HG03039 (cell line): ENCODE data around the gene PPP2R5B.

Experiments used
- ATAC-seq: cut with Tn5 transposase; IDR thresholded peaks from one replicate; pipeline ENCODE4 v1.9.1; 2021; ENCODE audit warnings: mild to moderate bottlenecking, moderate library complexity; ENCODE audit not compliant: unreplicated experiment

Gene PPP2R5B

DNA sequence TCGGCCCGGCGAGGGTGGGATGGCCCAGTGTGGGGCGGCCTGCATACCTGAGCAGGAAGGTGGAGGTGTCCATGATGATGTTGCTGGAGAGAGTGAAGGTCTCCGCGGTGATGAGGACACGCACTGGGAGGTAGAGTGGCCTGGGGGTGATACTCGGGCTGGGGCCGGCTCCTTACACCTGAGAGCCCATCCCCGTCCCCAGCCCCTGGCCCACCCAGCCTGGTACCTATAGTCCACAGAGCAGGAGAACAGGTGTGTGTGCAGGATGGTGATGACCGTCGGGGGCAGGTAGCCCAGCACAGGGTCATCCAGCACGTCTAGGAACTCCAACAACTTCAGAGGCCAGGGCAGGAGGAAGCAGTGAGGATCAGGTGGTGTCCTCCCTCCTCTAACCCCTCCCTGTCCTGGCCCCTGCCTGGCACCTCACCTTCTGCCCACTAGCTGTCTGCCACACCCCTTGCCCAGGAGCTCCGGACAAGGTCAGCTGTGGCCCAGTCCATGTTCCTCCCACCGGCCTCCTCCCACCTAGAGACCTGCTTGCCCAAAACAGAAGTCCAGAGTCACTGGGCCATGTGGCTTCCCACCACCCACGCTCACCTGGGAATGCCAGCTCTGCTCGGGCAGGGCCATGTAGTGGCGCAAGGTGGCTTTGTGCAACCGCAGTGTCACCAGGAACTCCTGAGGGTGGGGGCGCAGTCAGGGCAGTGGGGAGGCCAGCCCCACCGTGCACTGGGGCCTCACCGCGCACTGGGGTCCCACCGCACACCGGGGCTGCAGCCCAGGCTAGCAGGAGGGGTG lies 18.8 kb upstream of the PPP2R5B start:
- no peak for ATAC-seq

DNA sequence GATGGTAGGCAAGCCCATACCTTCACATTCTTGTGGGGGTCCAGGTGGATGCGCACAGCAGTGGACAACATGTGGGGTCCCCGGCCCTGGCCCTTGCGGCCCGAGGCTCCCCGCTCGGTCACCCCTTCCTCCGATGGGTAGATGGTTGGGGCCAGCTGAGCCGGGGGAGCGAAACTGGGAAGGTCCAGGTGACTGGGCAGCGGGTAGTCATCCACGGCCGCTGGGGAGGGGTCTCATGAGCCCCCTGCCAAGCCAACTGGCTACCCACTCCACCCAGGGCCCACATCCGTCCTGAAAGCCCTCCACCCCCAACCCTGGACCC lies 18.2 kb upstream of the PPP2R5B start:
- no peak for ATAC-seq

DNA sequence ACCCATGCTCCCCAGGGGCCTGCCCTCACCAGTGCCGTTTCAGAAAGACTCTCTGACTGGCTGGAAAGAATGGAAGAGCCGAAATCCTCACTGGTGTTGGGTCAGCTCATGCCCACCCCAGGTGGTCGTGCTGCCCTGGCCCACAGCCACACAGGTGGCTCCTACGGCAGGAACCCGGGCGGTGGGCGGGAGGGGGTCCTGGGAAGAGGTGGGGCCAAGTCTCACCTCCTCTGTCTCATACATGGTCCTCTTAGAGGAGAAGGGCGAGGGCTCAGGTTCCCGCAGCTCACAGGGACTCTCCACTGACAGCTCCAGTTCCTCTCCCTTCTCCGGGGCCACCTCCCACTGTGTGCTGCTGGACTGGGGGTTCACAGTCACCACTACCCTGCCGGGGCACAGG lies 15.7 kb upstream of the PPP2R5B start:
- no peak for ATAC-seq

DNA sequence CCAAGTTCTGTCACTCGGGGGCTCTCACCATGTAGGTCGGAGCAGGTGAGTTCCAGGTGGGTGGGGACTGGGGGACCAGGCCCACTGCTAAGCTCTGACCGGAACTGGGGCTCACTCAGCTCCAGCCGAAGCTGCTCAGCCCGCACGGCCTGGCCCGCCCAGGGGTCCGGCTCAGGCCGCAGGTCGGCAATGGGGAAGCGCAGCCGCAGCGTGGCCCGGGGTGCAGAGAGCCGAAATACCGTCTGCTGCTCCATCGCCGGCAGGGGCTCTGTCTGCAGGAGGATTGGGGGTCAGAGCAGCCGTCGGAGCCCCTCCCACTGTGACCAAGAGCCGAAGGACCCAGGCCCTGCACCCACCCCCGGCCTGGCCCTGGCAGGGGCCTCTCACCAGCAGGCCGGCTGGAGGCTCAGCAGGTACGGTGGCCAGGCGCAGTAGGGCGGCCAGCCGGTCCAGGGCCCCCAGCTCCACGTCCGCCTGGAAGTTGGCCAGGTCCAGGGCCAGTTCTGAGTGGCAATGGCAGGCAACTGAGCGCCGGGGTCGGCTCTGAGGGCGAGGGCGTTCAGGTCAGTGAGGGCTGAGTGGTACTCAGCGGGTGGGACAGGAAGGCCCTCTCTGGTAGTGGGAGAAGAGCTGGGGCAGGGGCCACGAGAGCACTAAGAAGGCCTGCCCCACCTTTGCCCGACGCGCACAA lies 14.7 kb upstream of the PPP2R5B start:
- no peak for ATAC-seq

DNA sequence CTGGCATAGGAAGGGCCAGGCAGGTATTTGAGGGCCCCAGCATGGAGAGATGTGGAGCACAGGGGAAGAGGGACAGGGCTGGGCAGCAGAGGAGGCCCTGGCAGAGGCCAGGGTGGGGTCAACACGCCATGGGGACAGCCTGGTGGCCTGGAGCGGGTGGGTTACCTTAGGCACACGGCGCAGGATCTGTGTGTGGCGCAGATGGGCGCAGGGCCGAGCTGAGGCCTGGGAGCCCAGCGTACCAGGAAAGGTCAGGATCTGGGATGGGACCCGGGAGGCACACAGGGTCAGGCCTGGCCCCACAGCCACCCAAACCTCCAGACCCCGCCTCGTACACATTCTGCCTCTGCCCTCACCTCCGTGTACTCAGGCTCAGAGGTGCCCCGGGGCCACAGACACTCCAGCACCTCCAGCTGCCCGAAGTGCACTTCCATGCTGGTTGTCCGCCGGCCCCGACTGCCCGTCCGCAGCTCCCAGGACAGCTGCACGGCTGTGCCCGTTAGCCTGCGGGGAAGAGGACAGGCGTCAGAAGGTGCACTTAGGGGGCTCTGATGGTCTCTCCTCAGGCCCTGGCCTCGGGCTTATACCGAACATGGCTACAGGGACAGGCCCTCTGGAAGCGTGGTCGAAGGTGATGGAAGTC lies 13.9 kb upstream of the PPP2R5B start:
- no peak for ATAC-seq

DNA sequence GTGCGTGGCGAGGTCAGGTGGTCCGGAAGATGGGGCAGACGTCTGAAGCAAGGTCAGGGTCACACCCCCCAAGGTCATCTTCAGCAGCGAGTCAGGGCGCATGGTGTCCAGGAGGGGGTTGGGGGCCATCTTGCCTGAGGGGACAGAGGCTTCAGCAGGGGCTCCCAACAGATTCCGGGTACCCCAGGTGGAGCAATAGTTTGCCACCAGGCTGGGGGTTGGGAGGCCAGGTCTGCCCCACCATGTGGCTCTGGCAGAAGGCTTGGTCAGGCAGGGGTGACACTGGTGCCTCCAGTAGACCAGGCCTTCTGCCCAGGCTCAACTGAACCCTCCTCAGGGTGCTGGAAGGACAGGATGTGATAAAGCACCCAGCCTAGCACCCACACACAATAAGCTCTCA lies 13.3 kb upstream of the PPP2R5B start:
- no peak for ATAC-seq

DNA sequence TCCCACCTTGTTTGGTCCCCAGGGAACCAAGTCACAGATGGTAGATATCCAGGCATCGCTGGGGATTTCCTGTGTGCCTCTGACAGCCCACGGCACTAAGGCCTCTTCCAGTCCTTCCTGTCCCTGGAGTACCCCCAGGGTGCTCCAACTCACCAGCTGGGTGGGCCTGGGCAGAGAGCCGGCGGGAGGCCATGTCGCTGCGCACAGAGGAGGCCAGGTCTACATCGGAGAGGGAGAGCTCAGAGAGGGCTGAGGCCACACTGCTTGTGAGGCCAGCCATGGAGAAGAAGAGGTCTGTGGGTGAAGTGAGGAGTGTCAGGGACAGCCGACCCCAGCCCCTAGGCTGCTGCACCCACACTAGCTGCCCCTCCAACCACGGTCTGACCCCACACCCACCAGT lies 12.8 kb upstream of the PPP2R5B start:
- no peak for ATAC-seq

DNA sequence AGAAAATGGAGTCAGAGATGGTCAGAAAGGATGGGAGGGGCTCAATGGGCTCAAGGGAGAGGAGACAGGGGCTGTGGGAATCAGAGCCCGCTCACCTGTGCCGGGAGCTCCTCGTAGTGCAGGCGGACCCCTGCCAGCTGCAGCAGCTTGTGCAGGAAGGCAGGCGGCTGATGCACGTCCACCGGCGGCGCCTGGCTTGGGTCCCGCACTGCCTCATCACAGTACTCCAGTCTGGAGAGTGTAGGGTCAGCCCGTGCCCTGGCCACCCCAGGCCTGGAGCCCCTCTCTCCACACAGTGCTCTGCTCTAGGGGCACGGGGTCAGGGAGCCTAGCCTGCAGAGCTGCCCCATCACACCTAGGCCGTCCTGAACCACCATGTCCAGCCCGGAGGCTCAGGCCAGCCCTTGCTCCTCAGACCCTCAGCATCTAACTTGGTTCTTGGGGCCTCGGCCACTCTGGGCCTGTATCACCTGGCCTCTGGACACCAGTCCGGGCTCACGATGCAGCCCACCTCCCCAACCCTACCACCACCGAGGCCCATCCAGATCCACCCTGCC lies 11.2 kb upstream of the PPP2R5B start:
- no peak for ATAC-seq

DNA sequence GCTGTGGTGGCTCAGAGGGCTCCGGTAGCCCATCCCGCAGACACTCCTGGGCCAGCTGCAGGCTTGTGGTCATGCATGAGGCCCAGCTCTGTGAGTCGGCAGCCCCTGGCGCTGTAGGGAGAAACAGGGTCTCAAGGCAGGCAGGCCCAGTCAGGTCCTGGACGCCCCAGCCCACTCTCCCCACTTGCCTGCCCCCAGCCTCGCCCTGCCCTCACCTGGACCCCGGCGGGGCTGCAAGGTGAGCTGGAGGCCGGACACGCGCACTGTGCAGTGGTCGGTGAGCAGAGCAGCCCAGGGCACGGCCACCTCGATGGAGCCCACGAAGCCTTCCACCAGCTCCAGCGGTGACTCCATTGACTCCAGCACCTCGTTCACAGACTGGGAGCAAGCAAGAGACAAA lies 10.4 kb upstream of the PPP2R5B start:
- ATAC-seq = no peak

DNA sequence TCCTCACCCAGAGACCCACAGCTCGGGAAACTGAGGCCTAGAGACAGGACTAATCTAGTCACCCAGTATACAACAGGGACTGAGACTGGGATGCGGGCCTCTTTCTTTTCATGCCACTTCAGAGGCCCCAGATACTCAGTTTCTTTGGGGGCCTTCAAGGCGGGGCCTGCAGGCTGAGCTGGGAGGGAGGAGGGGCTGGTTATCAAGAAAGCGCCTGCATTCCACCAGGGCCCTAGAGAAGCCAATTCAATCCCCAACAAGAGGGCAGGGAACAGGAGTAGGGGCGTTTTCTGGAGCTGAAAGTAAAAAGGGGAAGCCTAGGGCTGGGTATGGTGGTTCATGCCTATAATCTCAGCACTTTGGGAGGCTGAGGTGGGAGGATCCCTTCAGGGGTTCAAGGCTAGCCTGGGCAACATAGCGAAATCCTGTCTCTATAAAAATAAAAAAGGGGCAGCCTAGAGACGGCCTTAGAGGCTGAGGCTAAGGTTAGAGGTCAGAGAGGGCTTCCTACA lies 9.1 kb upstream of the PPP2R5B start:
- no peak for ATAC-seq

DNA sequence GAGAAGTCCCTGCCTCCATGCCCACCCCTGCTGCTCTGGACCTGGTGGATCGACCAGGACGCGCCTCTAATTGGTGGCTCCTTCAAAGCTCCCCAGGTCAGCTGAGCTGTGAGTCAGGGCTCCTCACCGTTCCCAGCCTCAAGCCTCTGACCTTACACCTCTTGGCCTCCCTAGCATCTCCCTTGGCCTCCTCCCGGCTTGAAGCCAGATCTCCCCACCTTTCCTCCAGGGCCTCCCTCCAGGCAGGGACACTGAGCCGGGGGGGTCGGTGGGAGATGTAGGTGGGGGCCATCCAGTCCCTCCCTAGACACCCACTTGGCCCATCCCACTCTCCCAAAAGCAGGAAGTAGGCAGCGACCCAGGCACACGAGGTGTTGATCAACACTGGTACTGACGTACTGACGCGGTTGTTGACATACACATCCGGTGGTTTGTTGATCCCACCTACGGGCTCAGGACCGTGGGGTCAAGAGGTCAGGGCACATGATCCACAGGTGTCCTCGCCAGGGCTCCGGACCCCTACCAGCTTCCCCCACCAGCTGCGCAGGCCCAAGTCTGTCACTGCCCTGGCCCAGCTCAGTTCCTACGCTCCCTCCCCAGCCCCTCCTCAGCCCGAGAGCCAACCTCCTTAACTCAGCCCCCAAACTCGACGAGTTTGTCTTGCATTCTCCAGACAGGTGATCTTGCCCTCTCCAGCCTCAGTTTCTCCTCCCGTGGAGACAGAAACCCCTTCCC lies 8.3 kb upstream of the PPP2R5B start:
- no peak for ATAC-seq

DNA sequence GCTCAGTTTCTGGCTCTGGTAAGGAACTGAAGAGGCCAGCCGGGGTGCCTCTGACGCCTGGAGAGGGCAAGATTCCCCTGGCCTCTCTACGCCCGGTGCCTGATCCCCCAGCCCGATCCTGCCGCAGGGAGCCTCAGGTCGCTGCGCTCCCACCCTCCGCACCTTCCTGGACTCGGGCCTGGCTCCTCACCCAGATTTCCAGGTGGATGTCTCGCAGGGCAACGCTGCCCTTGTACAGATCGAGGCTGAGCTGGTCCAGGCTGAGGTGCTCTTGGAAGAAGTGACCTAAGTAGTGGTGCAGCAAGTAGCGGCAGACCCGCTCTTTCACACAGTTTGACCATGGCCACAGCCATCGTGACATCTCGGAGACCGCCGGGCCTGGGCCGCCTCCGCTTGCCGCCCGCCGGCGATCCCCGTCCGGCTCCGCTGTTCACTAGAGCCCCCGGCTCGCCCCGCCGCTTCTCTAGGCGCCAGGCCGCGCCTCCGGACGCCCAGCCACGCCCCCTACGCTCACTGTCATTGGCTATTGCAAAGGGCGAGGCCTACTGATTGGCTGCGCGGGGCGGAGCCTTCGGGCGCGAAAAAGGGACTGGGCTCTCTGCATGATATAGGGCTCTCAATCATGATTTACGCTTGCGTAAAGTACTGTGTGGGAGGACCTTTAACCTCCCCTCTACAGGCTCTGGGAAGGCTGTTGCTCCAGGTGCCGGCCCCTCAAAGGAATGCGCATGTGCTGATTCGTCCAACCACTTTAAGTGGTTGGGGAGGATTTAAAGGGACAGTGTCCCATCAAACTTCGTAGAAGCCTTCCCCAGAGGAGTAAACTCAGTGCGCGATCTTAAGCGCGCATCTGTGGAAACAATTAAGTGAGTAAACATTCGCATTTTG lies 7.5 kb upstream of the PPP2R5B start, which contains the start of gene ATG2A:
Gene ATG2A (minus strand): TSS at position 435 of the 888 bp plus-strand sequence. CDS start 74 bp downstream, at position 361.
- peak; percentile 87 for ATAC-seq

DNA sequence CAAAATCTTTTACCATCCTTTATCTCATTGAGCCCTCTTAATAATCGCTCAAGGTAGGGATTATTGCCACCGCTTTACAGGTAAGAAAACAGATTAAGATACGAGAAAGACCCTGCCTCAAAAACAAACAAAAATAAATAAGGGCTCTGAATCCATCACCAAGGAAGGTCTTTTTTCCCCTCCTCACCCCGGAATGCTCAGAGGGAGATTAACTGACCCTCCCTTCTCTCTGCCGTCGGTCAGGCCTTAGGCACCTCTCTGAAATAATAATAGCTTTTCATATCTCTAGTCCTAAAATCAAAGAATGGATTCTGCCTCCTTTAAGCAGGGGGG lies 6.9 kb upstream of the PPP2R5B start:
- ATAC-seq = no peak

DNA sequence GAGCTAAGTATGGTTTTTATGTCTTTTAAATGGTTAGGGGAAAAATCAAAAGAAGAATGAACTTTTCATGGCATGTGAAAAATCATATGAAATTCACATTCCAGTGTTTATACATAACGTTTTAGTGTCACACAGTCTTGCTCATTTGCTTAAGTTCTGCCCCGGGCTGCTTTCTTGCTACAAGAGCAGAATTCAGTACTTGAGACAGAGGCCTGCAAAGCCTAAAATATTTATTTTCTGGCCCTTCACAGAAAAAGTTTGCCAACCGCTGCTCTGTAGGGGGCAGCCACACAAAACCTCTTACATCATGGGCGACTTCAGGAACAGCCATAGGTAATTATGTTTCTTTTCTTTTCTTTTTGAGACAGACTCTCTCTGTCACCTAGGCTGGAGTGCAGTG lies 6.5 kb upstream of the PPP2R5B start:
- ATAC-seq = no peak

DNA sequence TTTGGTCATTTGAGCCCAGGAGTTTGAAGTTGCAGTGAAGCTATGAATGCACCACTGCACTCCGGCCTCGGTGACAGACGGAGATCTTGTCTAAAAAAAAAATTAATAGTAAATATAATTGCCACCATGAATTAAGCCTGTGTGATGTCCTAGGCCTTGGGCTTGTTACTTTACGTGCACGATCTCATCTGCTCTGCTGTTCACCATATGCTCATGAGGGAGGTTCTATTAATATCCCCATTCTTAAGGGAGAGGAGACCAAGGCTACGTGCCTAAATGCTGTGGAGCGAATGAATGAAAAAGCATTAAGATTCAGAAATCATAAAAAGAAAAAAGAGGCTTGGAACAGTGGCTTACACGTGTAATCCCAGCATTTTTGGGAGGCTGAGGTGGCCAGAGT lies 4.9 kb upstream of the PPP2R5B start:
- ATAC-seq = no peak

DNA sequence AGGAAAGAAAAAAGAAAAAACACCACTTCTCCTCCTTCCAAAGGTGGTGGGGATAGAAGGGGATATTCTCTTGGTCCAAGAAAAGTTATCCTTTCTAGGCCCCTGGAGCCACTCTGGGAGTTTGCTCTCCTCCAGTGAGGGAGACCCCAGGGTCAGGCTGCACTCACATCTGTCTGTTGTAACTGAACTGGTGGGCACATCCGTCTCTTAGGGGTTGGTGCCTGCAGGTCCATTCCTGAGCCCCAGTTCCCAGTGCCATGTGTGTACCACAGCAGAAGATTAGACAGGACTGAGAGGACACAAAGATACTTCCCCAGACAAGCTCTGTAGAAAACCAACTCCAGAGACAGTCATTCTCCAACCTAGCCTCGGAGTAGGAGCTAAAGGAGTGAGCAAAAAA lies 4.4 kb upstream of the PPP2R5B start:
- no peak for ATAC-seq

DNA sequence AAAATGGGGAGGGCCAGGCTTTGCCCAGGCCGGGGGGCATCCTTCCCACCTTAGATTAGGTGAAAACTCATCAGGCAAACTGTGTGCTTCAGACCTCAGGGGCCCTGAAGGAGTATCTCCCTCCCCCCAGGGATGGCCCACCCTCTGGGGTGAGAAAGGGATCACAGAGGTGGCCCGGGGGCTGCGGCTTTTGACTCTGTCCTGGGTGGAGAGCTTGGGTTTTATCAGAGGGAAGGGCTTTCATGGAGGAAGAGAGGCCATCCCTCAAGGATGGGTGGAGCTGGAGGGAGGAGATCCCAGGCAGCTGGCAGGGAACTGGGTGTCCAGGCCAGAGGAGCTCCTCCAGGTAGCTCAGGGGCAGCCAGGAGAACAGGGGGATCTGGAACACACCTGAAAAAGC lies 3.1 kb upstream of the PPP2R5B start:
- no peak for ATAC-seq

DNA sequence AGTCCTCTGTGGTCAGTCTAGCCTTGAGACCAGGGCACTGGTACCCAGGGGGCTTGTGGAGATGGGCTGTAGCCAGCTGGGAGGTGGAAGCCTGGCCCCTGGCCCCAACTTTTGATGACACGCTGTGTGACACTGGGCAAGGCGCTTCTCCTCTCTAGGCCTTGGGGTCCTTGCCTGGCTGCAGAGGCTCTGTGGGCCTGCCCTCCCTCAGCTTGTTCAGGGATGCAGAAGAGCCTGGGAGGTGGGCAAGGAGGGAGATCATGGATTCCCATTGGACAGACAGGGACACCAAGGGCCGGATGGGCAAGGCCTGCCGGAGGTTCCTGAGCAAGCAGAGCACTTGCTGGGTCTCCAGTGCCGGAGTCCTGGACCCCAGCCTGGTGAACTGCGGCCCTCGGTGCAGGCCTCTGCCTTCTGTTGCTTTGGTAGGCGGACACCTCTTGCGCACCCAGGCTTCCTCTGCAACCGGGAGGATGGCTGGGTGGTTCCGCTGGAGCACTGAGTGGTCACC lies 1.3 kb upstream of the PPP2R5B start:
- ATAC-seq = no peak

DNA sequence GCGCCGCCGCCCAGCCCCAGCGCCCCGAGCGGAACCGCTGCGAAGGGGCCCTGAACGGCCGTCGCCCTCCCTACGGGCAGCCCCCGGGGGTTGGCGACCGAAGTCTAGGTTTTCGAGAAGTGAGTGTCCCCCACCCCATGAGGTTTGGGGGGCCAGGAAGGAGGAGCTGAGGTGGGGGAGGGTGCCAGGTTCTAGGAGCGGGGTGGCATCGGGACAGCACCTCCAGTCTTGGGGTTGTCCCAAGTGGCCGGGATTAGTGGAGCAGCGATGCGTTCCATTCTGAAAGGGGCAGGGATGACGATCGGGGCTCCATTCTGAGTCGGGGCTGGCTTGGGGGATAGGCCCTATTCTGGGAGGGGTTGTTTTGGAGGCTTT lies 408 bp downstream of the PPP2R5B start:
- ATAC-seq = no peak
